ENCODE data around the gene ERFL.

ERFL gene

DNA sequence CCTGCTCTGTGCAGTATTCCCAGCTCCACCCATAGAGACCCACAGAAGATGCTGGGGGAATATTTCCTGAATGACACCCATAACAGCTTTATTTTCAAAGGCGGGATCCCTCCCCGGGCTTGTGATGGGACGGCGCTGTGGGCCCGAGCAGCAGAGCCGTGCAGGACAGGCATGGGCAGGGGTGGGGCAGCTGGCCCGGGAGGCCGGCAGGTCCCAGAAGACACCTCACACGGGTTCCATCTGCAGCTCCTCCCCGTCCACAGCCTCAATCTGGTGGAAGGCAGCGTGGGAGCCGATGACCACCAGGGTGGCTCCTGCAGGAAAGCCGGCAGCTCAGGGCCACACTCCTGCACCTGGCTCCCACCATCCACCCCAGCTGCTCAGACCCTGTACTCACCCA is 28.4 kb upstream of the ERFL start:
- H3K4me3 ChIP-seq (ENCODE audit: low read depth, low read length) = no peak overlapping the region
- CTCF ChIA-PET = interaction anchor here (0.5 to 4.4 kb wide), 10 partner anchors 11 to 249 kb away, joined by 3 to 73 read pairs (median 4); partner anchors contain the start of gene CD79A
- H3K9me3 ChIP-seq (ENCODE audit: control insufficient read depth, insufficient read depth, low read depth, low read length) = no peaks in the 10 kb centered on the region
- TF ChIP-seq ZNF423 (tag by site-specific recombination; IDR thresholded peaks at IDR 0.05) (no peak), ZNF549 (tag by site-specific recombination; IDR thresholded peaks at IDR 0.05) (no peak), SP3 (tag by site-specific recombination; IDR thresholded peaks at IDR 0.05) (no peak), ZNF175 (tag by site-specific recombination; IDR thresholded peaks at IDR 0.05) (no peak), ZNF274 (IDR thresholded peaks at IDR 0.05; ENCODE audit: low read length) (no peak), ZNF274 (tag by site-specific recombination; IDR thresholded peaks at IDR 0.05; ENCODE audit: borderline replicate concordance) (no peak), ZNF184 (tag by site-specific recombination; IDR thresholded peaks at IDR 0.05) (no peak)
- POLR2A ChIA-PET = interaction anchor here (2.2 to 4.3 kb wide), 3 partner anchors 85 to 96 kb away, joined by 7 to 56 read pairs (median 38); partner anchors contain the start of gene RPS19
- H3K36me3 ChIP-seq (ENCODE audit: control insufficient read depth in 2 of 2, insufficient read depth in 1 of 2, low read length in 2 of 2) = peaks cover 18 to 20% of the 10 kb centered on the region in 2 experiments; a peak in 2 of 3 replicates
- H3K4me1 ChIP-seq (ENCODE audit: control insufficient read depth, insufficient read depth, low read length) = peaks cover 10% of the 10 kb centered on the region
- no peak overlapping the region for H3K27ac ChIP-seq (ENCODE audit: extremely low read depth, low read depth, low read length)

DNA sequence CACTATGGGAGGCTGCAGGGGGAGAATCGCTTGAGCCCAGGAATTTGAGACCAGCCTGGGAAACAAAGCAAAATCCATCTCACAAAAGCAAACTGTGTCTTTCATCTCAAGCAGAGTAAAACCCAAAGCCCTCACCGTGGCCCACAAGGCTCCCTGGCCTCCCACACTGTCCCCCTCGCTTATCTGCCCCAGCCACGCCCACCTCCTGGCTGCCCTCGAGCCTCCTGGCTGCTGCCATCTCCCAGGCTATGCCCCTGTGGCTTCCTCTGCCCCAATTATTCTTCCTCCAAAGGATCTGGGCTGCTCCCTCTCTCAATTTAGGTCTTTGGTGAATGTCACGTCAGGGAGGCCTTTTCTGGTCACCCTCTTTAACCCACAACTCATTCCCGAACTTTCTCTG is 27.3 kb upstream of the ERFL start:
- Histone ChIP-seq H3K4me3 (ENCODE audit: low read depth, low read length) (no peak overlapping the region), H3K36me3 (ENCODE audit: control insufficient read depth in 2 of 2, insufficient read depth in 1 of 2, low read length in 2 of 2) (peaks cover 18 to 20% of the 10 kb centered on the region in 2 experiments; a peak in 2 of 3 replicates), H3K4me1 (ENCODE audit: control insufficient read depth, insufficient read depth, low read length) (peaks cover 6% of the 10 kb centered on the region), H3K27ac (ENCODE audit: extremely low read depth, low read depth, low read length) (no peak overlapping the region), H3K9me3 (ENCODE audit: control insufficient read depth, insufficient read depth, low read depth, low read length) (no peaks in the 10 kb centered on the region)
- ChIA-PET CTCF (interaction anchor here (0.6 to 6.1 kb wide), 2 partner anchors 71 to 83 kb away, joined by 3 to 61 read pairs; no protein-coding TSS in a partner anchor), POLR2A (interaction anchor here (4.3 kb wide), 1 partner anchor 95 kb away, joined by 38 read pairs; the partner anchor contains the start of gene RPS19)
- TF ChIP-seq KLF9 (tag by site-specific recombination; IDR thresholded peaks at IDR 0.05; ENCODE audit: low read depth) (peak; percentile 59), ZFHX2 (tag by site-specific recombination; conservative IDR thresholded peaks at IDR 0.05) (peak; percentile 80), ZNF658 (tag by site-specific recombination; IDR thresholded peaks at IDR 0.05) (no peak), EGR2 (tag by site-specific recombination; IDR thresholded peaks at IDR 0.05; ENCODE audit: low read depth) (peak; percentile 69), ZNF223 (tag by site-specific recombination; IDR thresholded peaks at IDR 0.05) (no peak)

DNA sequence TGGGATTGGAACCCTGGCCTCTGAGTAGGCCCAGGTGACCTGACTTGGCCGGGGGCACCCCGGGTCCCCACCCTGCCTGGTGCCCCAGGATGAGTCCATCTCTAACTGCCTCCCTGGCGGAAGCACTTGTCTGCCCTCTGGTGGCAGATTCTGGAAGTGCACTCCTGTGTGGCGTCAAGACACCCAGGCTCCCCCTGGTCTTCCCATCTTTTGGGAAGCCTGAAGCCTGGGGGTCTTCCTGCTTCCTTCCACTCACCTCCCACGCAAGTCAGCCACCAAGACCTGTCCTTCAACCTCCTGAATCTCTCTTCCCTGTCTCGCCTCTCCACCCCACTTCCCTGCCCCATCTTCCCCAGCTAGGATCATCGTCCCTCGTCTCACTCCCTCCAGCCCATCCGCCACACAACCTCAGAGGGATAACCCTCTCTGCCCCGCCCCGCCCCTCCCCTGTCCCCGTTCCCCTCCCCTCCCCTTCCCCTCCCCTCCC is 23.5 kb upstream of the ERFL start:
- ChIA-PET CTCF (interaction anchor here (0.7 to 6.1 kb wide), 16 partner anchors 9 to 156 kb away, joined by 3 to 61 read pairs (median 4); partner anchors contain the start of gene ERFL), POLR2A (interaction anchor here (2.0 to 3.3 kb wide), 2 partner anchors 79 to 92 kb away, joined by 6 to 17 read pairs; partner anchors contain the start of gene RPS19)
- H3K27ac ChIP-seq (ENCODE audit: extremely low read depth, low read depth, low read length) = no peak overlapping the region
- H3K36me3 ChIP-seq (ENCODE audit: control insufficient read depth in 2 of 2, insufficient read depth in 1 of 2, low read length in 2 of 2) = peaks cover 15 to 18% of the 10 kb centered on the region in 2 experiments; a peak in 2 of 3 replicates
- H3K9me3 ChIP-seq (ENCODE audit: control insufficient read depth, insufficient read depth, low read depth, low read length) = no peaks in the 10 kb centered on the region
- H3K4me1 ChIP-seq (ENCODE audit: control insufficient read depth, insufficient read depth, low read length) = no peaks in the 10 kb centered on the region
- no peak overlapping the region for H3K4me3 ChIP-seq (ENCODE audit: low read depth, low read length)
- TF ChIP-seq ZSCAN30 (tag by site-specific recombination; IDR thresholded peaks at IDR 0.05) (0 out of 2 replicates have a peak, but pooled peaks have one; percentile 66), FEZF1 (tag by site-specific recombination; IDR thresholded peaks at IDR 0.05) (no peak), SP7 (tag by site-specific recombination; IDR thresholded peaks at IDR 0.05) (peak; percentile 64; the same call in 1 of the 2 replicates), ZNF16 (tag by site-specific recombination; IDR thresholded peaks at IDR 0.05; ENCODE audit: low read depth) (no peak), ZNF624 (tag by site-specific recombination; IDR thresholded peaks at IDR 0.05) (no peak), ZNF274 (IDR thresholded peaks at IDR 0.05; ENCODE audit: low read length) (no peak), ZNF274 (tag by site-specific recombination; IDR thresholded peaks at IDR 0.05; ENCODE audit: borderline replicate concordance) (no peak), ZNF654 (tag by site-specific recombination; IDR thresholded peaks at IDR 0.05; ENCODE audit: low read depth) (peak; percentile 81), ZNF184 (tag by site-specific recombination; IDR thresholded peaks at IDR 0.05) (no peak), ZNF121 (tag by site-specific recombination; IDR thresholded peaks at IDR 0.05) (no peak), BCL11B (tag by site-specific recombination; IDR thresholded peaks at IDR 0.05; ENCODE audit: low read depth) (peak; percentile 42; the same call in 1 of the 2 replicates)
- TF ChIP-seq, protein P1, sequence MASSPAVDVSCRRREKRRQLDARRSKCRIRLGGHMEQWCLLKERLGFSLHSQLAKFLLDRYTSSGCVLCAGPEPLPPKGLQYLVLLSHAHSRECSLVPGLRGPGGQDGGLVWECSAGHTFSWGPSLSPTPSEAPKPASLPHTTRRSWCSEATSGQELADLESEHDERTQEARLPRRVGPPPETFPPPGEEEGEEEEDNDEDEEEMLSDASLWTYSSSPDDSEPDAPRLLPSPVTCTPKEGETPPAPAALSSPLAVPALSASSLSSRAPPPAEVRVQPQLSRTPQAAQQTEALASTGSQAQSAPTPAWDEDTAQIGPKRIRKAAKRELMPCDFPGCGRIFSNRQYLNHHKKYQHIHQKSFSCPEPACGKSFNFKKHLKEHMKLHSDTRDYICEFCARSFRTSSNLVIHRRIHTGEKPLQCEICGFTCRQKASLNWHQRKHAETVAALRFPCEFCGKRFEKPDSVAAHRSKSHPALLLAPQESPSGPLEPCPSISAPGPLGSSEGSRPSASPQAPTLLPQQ (tag by site-specific recombination; IDR thresholded peaks at IDR 0.05) = peak; percentile 70; the same call in 1 of the 2 replicates
- TF ChIP-seq, protein P2, sequence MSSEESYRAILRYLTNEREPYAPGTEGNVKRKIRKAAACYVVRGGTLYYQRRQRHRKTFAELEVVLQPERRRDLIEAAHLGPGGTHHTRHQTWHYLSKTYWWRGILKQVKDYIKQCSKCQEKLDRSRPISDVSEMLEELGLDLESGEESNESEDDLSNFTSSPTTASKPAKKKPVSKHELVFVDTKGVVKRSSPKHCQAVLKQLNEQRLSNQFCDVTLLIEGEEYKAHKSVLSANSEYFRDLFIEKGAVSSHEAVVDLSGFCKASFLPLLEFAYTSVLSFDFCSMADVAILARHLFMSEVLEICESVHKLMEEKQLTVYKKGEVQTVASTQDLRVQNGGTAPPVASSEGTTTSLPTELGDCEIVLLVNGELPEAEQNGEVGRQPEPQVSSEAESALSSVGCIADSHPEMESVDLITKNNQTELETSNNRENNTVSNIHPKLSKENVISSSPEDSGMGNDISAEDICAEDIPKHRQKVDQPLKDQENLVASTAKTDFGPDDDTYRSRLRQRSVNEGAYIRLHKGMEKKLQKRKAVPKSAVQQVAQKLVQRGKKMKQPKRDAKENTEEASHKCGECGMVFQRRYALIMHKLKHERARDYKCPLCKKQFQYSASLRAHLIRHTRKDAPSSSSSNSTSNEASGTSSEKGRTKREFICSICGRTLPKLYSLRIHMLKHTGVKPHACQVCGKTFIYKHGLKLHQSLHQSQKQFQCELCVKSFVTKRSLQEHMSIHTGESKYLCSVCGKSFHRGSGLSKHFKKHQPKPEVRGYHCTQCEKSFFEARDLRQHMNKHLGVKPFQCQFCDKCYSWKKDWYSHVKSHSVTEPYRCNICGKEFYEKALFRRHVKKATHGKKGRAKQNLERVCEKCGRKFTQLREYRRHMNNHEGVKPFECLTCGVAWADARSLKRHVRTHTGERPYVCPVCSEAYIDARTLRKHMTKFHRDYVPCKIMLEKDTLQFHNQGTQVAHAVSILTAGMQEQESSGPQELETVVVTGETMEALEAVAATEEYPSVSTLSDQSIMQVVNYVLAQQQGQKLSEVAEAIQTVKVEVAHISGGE (tag by site-specific recombination; conservative IDR thresholded peaks at IDR 0.05; ENCODE audit: low read depth) = peak; percentile 64
